Right cardiac atrium (tissue), 5 donors: ENCODE measurements around the gene SNX30. TPM values are rescaled to one million over a fixed set of nuclear protein-coding genes. Genes with fewer than 3 reads are reported as not detected.
A peak's percentile ranks its signal among the peaks of the same experiment; 100 is the strongest.

Experiments used
- ATAC-seq, 2 donors: fragments of 200-7000 bp; cut with Tn5 transposase; one replicate each; pipeline versions ENCODE4 v1.8.0 to v1.9.1; 2020; ENCODE audit warnings: moderate library complexity in 2 of 2, mild to moderate bottlenecking in 1 of 2
- DNase-seq, 3 donors: peaks; one replicate each; pipeline ENCODE4 v3.0.0-alpha.2; 2020
- H3K27ac ChIP-seq: one replicate; pipeline ENCODE4 v1.5.1; 2013; ENCODE audit warnings: mild to moderate bottlenecking, low read length, control low read depth, moderate library complexity
- H3K27me3 ChIP-seq: one replicate; pipeline ENCODE4 v1.6.1; 2013; ENCODE audit not compliant: control insufficient read depth, insufficient read depth
- H3K4me1 ChIP-seq: one replicate; pipeline ENCODE4 v1.6.1; 2013; ENCODE audit warnings: low read length; ENCODE audit not compliant: control insufficient read depth, insufficient read depth
- H3K4me3 ChIP-seq: one replicate; pipeline ENCODE4 v1.5.1; 2013; ENCODE audit warnings: low read length, control low read depth
- H3K9me3 ChIP-seq: one replicate; pipeline ENCODE4 v1.6.1; 2013; ENCODE audit warnings: low read length; ENCODE audit not compliant: control insufficient read depth
- WGBS: extraction: QIAGEN DNeasy Blood & Tissue Kit; methylation state at CpG from one replicate; pipeline ENCODE4 v1.1.7; 2013; 5-methylcytosine and 5-hydroxymethylcytosine counted together
- intact Hi-C, 4 donors: fragments of 100-400 bp; cut with DNase I; formaldehyde crosslinking; loops; one replicate each; pipeline versions ENCODE4 v1.11.0 to v1.14.0; 2022 to 2023
- polyA plus RNA-seq: library from polyadenylated mRNA; stranded (reverse); fragments of 200-250 nt; gene quantifications from one replicate; pipeline ENCODE4 v1.2.3, GENCODE V29; 2013
- total RNA-seq, 4 donors: library from RNA; stranded (reverse); fragmentation: NEBNext Ultra II Directional; extraction: Animal tissue kit (Norgen Biotek cat#: 25700); gene quantifications; one replicate each; pipeline ENCODE4 v1.2.1, GENCODE V29; 2021
- donor health status: healthy with polysubstance abuse.
- donor health status: DM: no; HTN: yes; CAD: no.
- donor health status: DM: no; HTN: no; CAD: no.
- donor health status: DM: no; HTN: yes; CAD: no; lungs with severe emphysema.
- donor health status: DM: yes; HTN: yes; CAD: no.

Gene SNX30
- total and polyA plus RNA-seq, 5 donors = 1.2 to 4.7 (median 4.6) TPM

GRCh38 chr9:112752334-112753125 lies 2.0 kb downstream of the SNX30 start:
- ATAC-seq (no peak), DNase-seq (no peak)
- intact Hi-C loops = loop anchor here in 1 of 4 donors (5.0 kb wide), 1 partner anchor 35 kb away; the partner anchor contains the start of gene INIP
- WGBS = 80% methylated on average over 6 of the region's 6 CpGs
- Histone ChIP-seq H3K9me3 (no peaks in the 10 kb centered on the region), H3K4me3 (no peak overlapping the region), H3K27me3 (no peaks in the 10 kb centered on the region), H3K27ac (no peak overlapping the region), H3K4me1 (peaks cover 6% of the 10 kb centered on the region)

GRCh38 chr9:112753725-112754124 lies 3.2 kb downstream of the SNX30 start:
- intact Hi-C loops = loop anchor here in 1 of 4 donors (5.0 kb wide), 1 partner anchor 36 kb away; the partner anchor contains the start of gene INIP
- peaks cover 6% of the 10 kb centered on the region for H3K4me1 ChIP-seq
- ATAC-seq = no peak
- H3K9me3 ChIP-seq = no peaks in the 10 kb centered on the region
- no peak overlapping the region for H3K4me3 ChIP-seq
- H3K27me3 ChIP-seq = no peaks in the 10 kb centered on the region
- 76% methylated on average over 2 of the region's 2 CpGs for WGBS
- H3K27ac ChIP-seq = no peak overlapping the region
- no peak for DNase-seq

GRCh38 chr9:112754578-112754977 lies 4.0 kb downstream of the SNX30 start:
- DNase-seq (no peak), ATAC-seq (no peak)
- 64% methylated on average over 3 of the region's 3 CpGs for WGBS
- Histone ChIP-seq H3K9me3 (no peaks in the 10 kb centered on the region), H3K27ac (no peak overlapping the region), H3K4me3 (no peak overlapping the region), H3K4me1 (peaks cover 6% of the 10 kb centered on the region), H3K27me3 (no peaks in the 10 kb centered on the region)
- intact Hi-C loops = loop anchor here in 1 of 4 donors (5.0 kb wide), 1 partner anchor 37 kb away; the partner anchor contains the start of gene INIP

GRCh38 chr9:112755016-112755427 lies 4.5 kb downstream of the SNX30 start:
- no peak overlapping the region for H3K27ac ChIP-seq
- DNase-seq = no peak

GRCh38 chr9:112755675-112756074 lies 5.1 kb downstream of the SNX30 start:
- 67% methylated on average over 4 of the region's 4 CpGs for WGBS

More at GRCh38 chr9:112755016-112755427, 4.5 kb downstream of the SNX30 start:
- WGBS = 48% methylated on average over 5 of the region's 5 CpGs
- no peaks in the 10 kb centered on the region for H3K9me3 ChIP-seq
- H3K4me1 ChIP-seq = peaks cover 3% of the 10 kb centered on the region
- H3K27me3 ChIP-seq = no peaks in the 10 kb centered on the region
- H3K4me3 ChIP-seq = no peak overlapping the region
- no peak for ATAC-seq
- intact Hi-C loops = no loop called here

GRCh38 chr9:112757282-112757883 lies 6.8 kb downstream of the SNX30 start:
- H3K4me1 ChIP-seq = peaks cover 3% of the 10 kb centered on the region
- no peak for ATAC-seq
- no peak for DNase-seq
- WGBS = 61% methylated on average over 7 of the region's 7 CpGs
- no peak overlapping the region for H3K4me3 ChIP-seq
- H3K27ac ChIP-seq = no peak overlapping the region
- intact Hi-C loops = no loop called here
- no peaks in the 10 kb centered on the region for H3K27me3 ChIP-seq
- H3K9me3 ChIP-seq = no peaks in the 10 kb centered on the region

More at GRCh38 chr9:112755675-112756074, 5.1 kb downstream of the SNX30 start:
- intact Hi-C loops = no loop called here
- Histone ChIP-seq H3K4me1 (peaks cover 3% of the 10 kb centered on the region), H3K4me3 (no peak overlapping the region), H3K27me3 (no peaks in the 10 kb centered on the region), H3K9me3 (no peaks in the 10 kb centered on the region), H3K27ac (no peak overlapping the region)
- ATAC-seq (peak; percentile 45 to 48), DNase-seq (no peak)

GRCh38 chr9:112757940-112758339 lies 7.4 kb downstream of the SNX30 start:
- ATAC-seq (no peak), DNase-seq (no peak)
- intact Hi-C loops = no loop called here
- no peaks in the 10 kb centered on the region for H3K9me3 ChIP-seq
- H3K27me3 ChIP-seq = no peaks in the 10 kb centered on the region
- 84% methylated on average over 2 of the region's 2 CpGs for whole genome bisulfite sequencing
- peaks cover 3% of the 10 kb centered on the region for H3K4me1 ChIP-seq
- no peak overlapping the region for H3K27ac ChIP-seq
- no peak overlapping the region for H3K4me3 ChIP-seq

- H3K4me3 ChIP-seq = no peak overlapping the region
- ATAC-seq (no peak), DNase-seq (no peak)
- no peaks in the 10 kb centered on the region for H3K4me1 ChIP-seq
- intact Hi-C loops = no loop called here
- no peaks in the 10 kb centered on the region for H3K27me3 ChIP-seq
- 87% methylated on average over 8 of the region's 8 CpGs for WGBS
- no peaks in the 10 kb centered on the region for H3K9me3 ChIP-seq
- no peak overlapping the region for H3K27ac ChIP-seq
These were observed 10.3 kb downstream of the SNX30 start for GRCh38 chr9:112760821-112761220.

- ATAC-seq = no peak
- no peak for DNase-seq
- no peak overlapping the region for H3K27ac ChIP-seq
- no peak overlapping the region for H3K4me3 ChIP-seq
- no peaks in the 10 kb centered on the region for H3K27me3 ChIP-seq
- 90% methylated on average over 12 of the region's 12 CpGs for WGBS
- H3K9me3 ChIP-seq = no peaks in the 10 kb centered on the region
- no peaks in the 10 kb centered on the region for H3K4me1 ChIP-seq
- intact Hi-C loops = no loop called here
These were observed 11.5 kb downstream of the SNX30 start for GRCh38 chr9:112761912-112762655.

- no peaks in the 10 kb centered on the region for H3K27me3 ChIP-seq
- ATAC-seq (no peak), DNase-seq (no peak)
- intact Hi-C loops = no loop called here
- no peaks in the 10 kb centered on the region for H3K4me1 ChIP-seq
- H3K9me3 ChIP-seq = no peaks in the 10 kb centered on the region
- 92% methylated on average over 13 of the region's 13 CpGs for WGBS
- no peak overlapping the region for H3K4me3 ChIP-seq
- no peak overlapping the region for H3K27ac ChIP-seq
These were observed 12.4 kb downstream of the SNX30 start for GRCh38 chr9:112762726-112763518.
